ENCODE measurements around the gene TSPAN5. TPM values are rescaled to one million over a fixed set of nuclear protein-coding genes. Genes with fewer than 3 reads are reported as not detected.

The TSPAN5 gene
- total RNA-seq, 5 donors from 2014 or later (not counting 1 experiment from before 2014, with no cell fraction given), result 9.6 to 12.4 (median 10.3) TPM

DNA sequence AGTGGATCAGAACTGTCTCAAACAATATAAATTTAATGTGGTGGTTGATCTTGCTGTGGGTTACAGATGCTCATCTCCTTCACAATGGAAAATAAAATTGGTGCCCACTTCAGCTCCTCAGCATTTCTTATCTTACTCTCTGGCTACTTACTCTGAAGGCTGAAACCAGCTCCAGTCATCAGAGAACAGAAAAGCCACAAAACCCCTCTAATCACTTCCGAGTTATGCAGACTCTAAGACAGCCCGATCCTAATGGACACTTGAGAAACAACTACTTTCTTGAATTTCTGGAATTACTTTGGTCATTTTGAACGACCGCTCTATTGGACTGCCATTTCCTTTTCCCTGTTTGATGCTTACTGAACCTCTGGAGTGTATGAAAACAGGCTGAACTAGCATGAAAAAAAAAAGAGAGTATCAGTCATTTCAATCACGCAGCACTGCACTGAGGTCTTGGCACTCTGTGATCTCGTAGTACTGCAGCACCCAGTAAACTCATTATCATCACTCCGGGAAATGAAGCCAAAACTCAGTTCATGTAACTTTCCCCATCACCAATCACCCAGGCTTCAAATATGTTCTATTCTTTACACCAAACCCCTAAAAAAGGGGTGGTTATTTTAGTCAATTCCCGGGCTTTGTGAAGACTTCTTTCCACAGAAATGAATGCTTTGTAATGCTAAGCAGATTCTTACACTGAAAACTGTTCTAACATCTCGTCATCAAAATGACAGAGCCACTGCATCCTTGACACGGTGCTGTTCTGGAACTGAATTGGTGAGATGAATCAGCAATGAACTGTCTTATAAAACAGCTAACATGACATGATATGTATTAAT, 54.5 kb downstream of the TSPAN5 start:
- no peaks in the 10 kb centered on the region for H3K27me3 ChIP-seq (replicated peaks in 1 of 2; ENCODE audit: control insufficient read depth in 2 of 2, extremely low read depth in 1 of 2, insufficient read depth in 2 of 2, low read length in 1 of 2)
- H3K9me3 ChIP-seq, result no peaks in the 10 kb centered on the region
- peaks cover 0 to 5% (median 4%) of the 10 kb centered on the region in 3 donors for H3K9me3 Mint-ChIP-seq
- H3K27ac Mint-ChIP-seq, result peak overlapping the region in 1 of 2 donors; percentile 42
- WGBS (ENCODE audit: insufficient coverage), result 53% methylated on average over 4 of the region's 10 CpGs
- H3K36me3 Mint-ChIP-seq, result peaks cover 8% of the 10 kb centered on the region
- peak overlapping the region; percentile 38 to 64 (median 44) for H3K4me3 Mint-ChIP-seq
- ChIA-PET POLR2A (interaction anchor here in 1 of 2 donors (0.6 kb wide), 1 partner anchor 73 kb away, joined by 3 read pairs; no protein-coding TSS in a partner anchor), CTCF (interaction anchor here in 1 of 2 donors (0.5 kb wide), 1 partner anchor 31 kb away, joined by 3 read pairs; no protein-coding TSS in a partner anchor)
- no peak overlapping the region for H3K27ac ChIP-seq (ENCODE audit: low read length)
- peaks cover 51 to 73% (median 63%) of the 10 kb centered on the region in 3 donors for H3K4me1 Mint-ChIP-seq
- DNase-seq, result peak in 1 of 35 experiments; percentile 14
- no peaks in the 10 kb centered on the region for H3K27me3 Mint-ChIP-seq
- H3K4me1 ChIP-seq (ENCODE audit: control insufficient read depth in 1 of 2, extremely low read depth in 1 of 2, insufficient read depth in 2 of 2, low read length in 2 of 2), result peaks cover 4 to 16% of the 10 kb centered on the region in 2 experiments
- peak; percentile 39 to 48 (median 44) for ATAC-seq (replicated peaks in 1 of 4)
- no peaks in the 10 kb centered on the region for H3K36me3 ChIP-seq (ENCODE audit: control insufficient read depth in 2 of 2, extremely low read depth in 1 of 2, insufficient read depth in 1 of 2, low read length in 1 of 2)
- no peak overlapping the region for H3K4me3 ChIP-seq (ENCODE audit: control insufficient read depth in 1 of 2, extremely low read depth in 1 of 2, low read length in 1 of 2)

DNA sequence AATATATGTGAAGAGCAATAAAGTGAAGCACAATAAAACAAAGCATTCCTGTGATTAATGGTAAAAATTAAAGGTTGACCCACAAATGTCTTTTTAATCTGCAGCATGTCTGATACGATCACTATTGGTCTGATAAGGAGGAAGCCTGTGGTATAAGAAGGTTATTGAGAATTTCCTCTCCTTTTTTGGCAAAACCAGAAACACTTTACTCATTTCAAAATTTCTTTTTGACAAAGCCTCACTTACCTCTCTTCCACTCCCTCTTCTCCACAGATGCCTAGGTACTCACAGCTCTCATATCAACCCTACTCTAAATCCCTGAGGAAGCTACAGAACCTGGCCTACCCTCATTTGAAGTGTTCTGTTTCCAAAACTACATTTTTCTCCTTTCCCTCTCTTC, 56.1 kb downstream of the TSPAN5 start:
- no CpG with 5 or more reads among the region's 1 CpG for WGBS (ENCODE audit: insufficient coverage)
- H3K36me3 Mint-ChIP-seq, result peaks cover 5% of the 10 kb centered on the region
- no peak for DNase-seq
- no peaks in the 10 kb centered on the region for H3K27me3 Mint-ChIP-seq
- ATAC-seq (replicated peaks in 1 of 4), result peak in 1 of 4 experiments; percentile 20
- no peak overlapping the region for H3K27ac ChIP-seq (ENCODE audit: low read length)
- CTCF ChIA-PET, result no interaction called here
- H3K9me3 Mint-ChIP-seq, result peaks cover 0 to 5% (median 4%) of the 10 kb centered on the region in 3 donors
- H3K9me3 ChIP-seq, result no peaks in the 10 kb centered on the region
- H3K4me3 ChIP-seq (ENCODE audit: control insufficient read depth in 1 of 2, extremely low read depth in 1 of 2, low read length in 1 of 2), result no peak overlapping the region
- no peaks in the 10 kb centered on the region for H3K27me3 ChIP-seq (replicated peaks in 1 of 2; ENCODE audit: control insufficient read depth in 2 of 2, extremely low read depth in 1 of 2, insufficient read depth in 2 of 2, low read length in 1 of 2)
- peak overlapping the region; percentile 21 to 37 for H3K27ac Mint-ChIP-seq
- peaks cover 42 to 63% (median 56%) of the 10 kb centered on the region in 3 donors for H3K4me1 Mint-ChIP-seq
- H3K4me3 Mint-ChIP-seq, result peak overlapping the region in 1 of 3 donors; percentile 27
- POLR2A ChIA-PET, result no interaction called here
- peaks cover 0 to 13% of the 10 kb centered on the region in 2 experiments for H3K4me1 ChIP-seq (ENCODE audit: control insufficient read depth in 1 of 2, extremely low read depth in 1 of 2, insufficient read depth in 2 of 2, low read length in 2 of 2)
- H3K36me3 ChIP-seq (ENCODE audit: control insufficient read depth in 2 of 2, extremely low read depth in 1 of 2, insufficient read depth in 1 of 2, low read length in 1 of 2), result no peaks in the 10 kb centered on the region

GRCh38 chr4:98601708-98602107, 56.7 kb downstream of the TSPAN5 start:
- Histone ChIP-seq H3K4me1 (ENCODE audit: control insufficient read depth in 1 of 2, extremely low read depth in 1 of 2, insufficient read depth in 2 of 2, low read length in 2 of 2) (peaks cover 0 to 13% of the 10 kb centered on the region in 2 experiments), H3K27me3 (replicated peaks in 1 of 2; ENCODE audit: control insufficient read depth in 2 of 2, extremely low read depth in 1 of 2, insufficient read depth in 2 of 2, low read length in 1 of 2) (no peaks in the 10 kb centered on the region), H3K27ac (ENCODE audit: low read length) (no peak overlapping the region), H3K9me3 (no peaks in the 10 kb centered on the region), H3K36me3 (ENCODE audit: control insufficient read depth in 2 of 2, extremely low read depth in 1 of 2, insufficient read depth in 1 of 2, low read length in 1 of 2) (no peaks in the 10 kb centered on the region), H3K4me3 (ENCODE audit: control insufficient read depth in 1 of 2, extremely low read depth in 1 of 2, low read length in 1 of 2) (no peak overlapping the region)
- WGBS (ENCODE audit: insufficient coverage), result no CpG with 5 or more reads among the region's 3 CpGs
- Mint-ChIP-seq H3K27ac (peak overlapping the region; percentile 12 to 51), H3K9me3 (peaks cover 0 to 5% (median 4%) of the 10 kb centered on the region in 3 donors), H3K36me3 (peaks cover 5% of the 10 kb centered on the region), H3K4me1 (peaks cover 40 to 57% (median 54%) of the 10 kb centered on the region in 3 donors), H3K4me3 (peak overlapping the region in 2 of 3 donors; percentile 13 to 27), H3K27me3 (no peaks in the 10 kb centered on the region)
- POLR2A ChIA-PET, result no interaction called here
- peak in 2 of 4 experiments; percentile 13 to 48 for ATAC-seq (replicated peaks in 1 of 4)
- no peak for DNase-seq
- CTCF ChIA-PET, result interaction anchor here in 1 of 2 donors (0.6 kb wide), 1 partner anchor 206 kb away, joined by 4 read pairs; no protein-coding TSS in a partner anchor

- Histone ChIP-seq H3K4me3 (ENCODE audit: control insufficient read depth in 1 of 2, extremely low read depth in 1 of 2, low read length in 1 of 2) (no peak overlapping the region), H3K4me1 (ENCODE audit: control insufficient read depth in 1 of 2, extremely low read depth in 1 of 2, insufficient read depth in 2 of 2, low read length in 2 of 2) (peaks cover 0 to 13% of the 10 kb centered on the region in 2 experiments), H3K27ac (ENCODE audit: low read length) (no peak overlapping the region), H3K27me3 (replicated peaks in 1 of 2; ENCODE audit: control insufficient read depth in 2 of 2, extremely low read depth in 1 of 2, insufficient read depth in 2 of 2, low read length in 1 of 2) (no peaks in the 10 kb centered on the region), H3K36me3 (ENCODE audit: control insufficient read depth in 2 of 2, extremely low read depth in 1 of 2, insufficient read depth in 1 of 2, low read length in 1 of 2) (no peaks in the 10 kb centered on the region), H3K9me3 (no peaks in the 10 kb centered on the region)
- peaks cover 0 to 5% (median 4%) of the 10 kb centered on the region in 3 donors for H3K9me3 Mint-ChIP-seq
- ChIA-PET POLR2A (no interaction called here), CTCF (no interaction called here)
- no peaks in the 10 kb centered on the region for H3K27me3 Mint-ChIP-seq
- peaks cover 5% of the 10 kb centered on the region for H3K36me3 Mint-ChIP-seq
- H3K27ac Mint-ChIP-seq, result no peak overlapping the region
- ATAC-seq (replicated peaks in 1 of 4) (no peak), DNase-seq (no peak)
- H3K4me1 Mint-ChIP-seq, result peaks cover 34 to 40% (median 39%) of the 10 kb centered on the region in 3 donors
- no CpG with 5 or more reads among the region's 2 CpGs for WGBS (ENCODE audit: insufficient coverage)
- no peak overlapping the region for H3K4me3 Mint-ChIP-seq
Observed at GRCh38 chr4:98599617-98600205, 58.7 kb downstream of the TSPAN5 start.

DNA sequence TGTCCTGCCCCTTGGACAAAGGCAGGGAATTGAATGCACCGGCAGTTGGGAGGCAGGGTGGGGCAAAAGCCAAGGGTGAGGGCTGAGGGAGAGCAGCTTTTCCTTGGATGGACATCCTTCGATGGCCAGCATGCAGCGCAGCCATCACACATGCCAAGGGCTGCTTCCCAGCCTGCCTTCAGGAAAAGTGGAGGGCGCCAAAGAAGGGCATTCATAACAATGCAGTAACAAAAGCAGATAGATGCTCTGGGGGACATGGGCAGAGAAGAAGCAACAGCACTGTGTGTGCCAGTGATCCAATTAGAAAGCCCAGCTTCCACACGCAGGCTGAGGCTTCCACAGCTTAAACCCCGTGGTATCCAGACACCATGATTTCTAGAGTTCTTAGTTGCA, 71.5 kb downstream of the TSPAN5 start:
- POLR2A ChIA-PET, result no interaction called here
- 95% methylated on average over 6 of the region's 6 CpGs for WGBS (ENCODE audit: insufficient coverage)
- ATAC-seq (replicated peaks in 1 of 4) (no peak), DNase-seq (no peak)
- H3K27ac ChIP-seq (ENCODE audit: low read length), result no peak overlapping the region
- no peaks in the 10 kb centered on the region for H3K36me3 ChIP-seq (ENCODE audit: control insufficient read depth in 2 of 2, extremely low read depth in 1 of 2, insufficient read depth in 1 of 2, low read length in 1 of 2)
- H3K9me3 ChIP-seq, result no peaks in the 10 kb centered on the region
- Mint-ChIP-seq H3K27ac (no peak overlapping the region), H3K9me3 (no peaks in the 10 kb centered on the region), H3K4me3 (no peak overlapping the region), H3K27me3 (no peaks in the 10 kb centered on the region), H3K4me1 (peaks cover 14 to 45% (median 37%) of the 10 kb centered on the region in 3 donors), H3K36me3 (no peaks in the 10 kb centered on the region)
- H3K4me1 ChIP-seq (ENCODE audit: control insufficient read depth in 1 of 2, extremely low read depth in 1 of 2, insufficient read depth in 2 of 2, low read length in 2 of 2), result no peaks in the 10 kb centered on the region
- H3K4me3 ChIP-seq (ENCODE audit: control insufficient read depth in 1 of 2, extremely low read depth in 1 of 2, low read length in 1 of 2), result no peak overlapping the region
- no peaks in the 10 kb centered on the region for H3K27me3 ChIP-seq (replicated peaks in 1 of 2; ENCODE audit: control insufficient read depth in 2 of 2, extremely low read depth in 1 of 2, insufficient read depth in 2 of 2, low read length in 1 of 2)
- CTCF ChIA-PET, result no interaction called here

- Mint-ChIP-seq H3K4me1 (peaks cover 16 to 50% (median 40%) of the 10 kb centered on the region in 3 donors), H3K9me3 (no peaks in the 10 kb centered on the region), H3K27ac (no peak overlapping the region), H3K4me3 (no peak overlapping the region), H3K36me3 (no peaks in the 10 kb centered on the region), H3K27me3 (no peaks in the 10 kb centered on the region)
- ChIA-PET POLR2A (no interaction called here), CTCF (no interaction called here)
- WGBS (ENCODE audit: insufficient coverage), result 100% methylated on average over 1 of the region's 5 CpGs
- H3K9me3 ChIP-seq, result no peaks in the 10 kb centered on the region
- no peaks in the 10 kb centered on the region for H3K27me3 ChIP-seq (replicated peaks in 1 of 2; ENCODE audit: control insufficient read depth in 2 of 2, extremely low read depth in 1 of 2, insufficient read depth in 2 of 2, low read length in 1 of 2)
- H3K4me1 ChIP-seq (ENCODE audit: control insufficient read depth in 1 of 2, extremely low read depth in 1 of 2, insufficient read depth in 2 of 2, low read length in 2 of 2), result no peaks in the 10 kb centered on the region
- H3K4me3 ChIP-seq (ENCODE audit: control insufficient read depth in 1 of 2, extremely low read depth in 1 of 2, low read length in 1 of 2), result no peak overlapping the region
- DNase-seq (no peak), ATAC-seq (replicated peaks in 1 of 4) (no peak)
- no peak overlapping the region for H3K27ac ChIP-seq (ENCODE audit: low read length)
- H3K36me3 ChIP-seq (ENCODE audit: control insufficient read depth in 2 of 2, extremely low read depth in 1 of 2, insufficient read depth in 1 of 2, low read length in 1 of 2), result no peaks in the 10 kb centered on the region
Observed at GRCh38 chr4:98586291-98586961, 72.0 kb downstream of the TSPAN5 start.

All from T-cell (primary cell).